UCSD-AML1 (cell line): ENCODE measurements around the gene RFTN1.
"Not testable (repeated sequence)": the region's sequence is repeated elsewhere in the genome, so short reads cannot be mapped to it uniquely, and the experiment has no call there.

ENCODE experiments used
- DNase-seq: peaks from one replicate; lab custom pipeline; 2025; ENCODE audit not compliant: unreplicated experiment; lab: John Stamatoyannopoulos, UW

RFTN1 gene

DNA sequence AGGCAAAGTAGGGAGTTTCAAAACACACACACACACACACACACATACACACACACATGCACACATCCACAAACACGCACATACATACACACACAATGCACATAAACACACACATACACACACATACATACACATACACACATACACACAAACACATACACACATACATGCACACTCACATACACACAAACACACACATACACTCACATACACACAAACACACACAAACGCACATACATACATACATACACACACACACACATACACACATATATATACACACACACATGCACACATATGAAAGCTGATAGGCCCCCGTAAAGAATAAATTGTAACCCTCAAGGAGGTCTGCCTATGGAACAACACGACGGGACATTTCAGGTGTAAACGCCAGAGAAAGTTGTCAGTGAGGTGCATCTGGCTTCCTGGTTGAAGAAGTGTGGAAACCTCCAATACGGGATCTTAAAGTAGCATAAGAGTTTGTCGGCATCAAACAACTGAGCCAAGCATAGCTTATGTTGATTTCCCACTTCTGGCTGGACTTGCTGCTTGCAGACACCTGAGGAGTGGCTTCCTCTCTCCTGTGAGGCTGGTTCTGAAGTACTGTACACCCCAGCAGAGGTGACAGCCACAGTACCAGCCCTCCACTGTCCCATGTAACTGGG is 5.8 kb downstream of the RFTN1 start:
- no peak for DNase-seq

DNA sequence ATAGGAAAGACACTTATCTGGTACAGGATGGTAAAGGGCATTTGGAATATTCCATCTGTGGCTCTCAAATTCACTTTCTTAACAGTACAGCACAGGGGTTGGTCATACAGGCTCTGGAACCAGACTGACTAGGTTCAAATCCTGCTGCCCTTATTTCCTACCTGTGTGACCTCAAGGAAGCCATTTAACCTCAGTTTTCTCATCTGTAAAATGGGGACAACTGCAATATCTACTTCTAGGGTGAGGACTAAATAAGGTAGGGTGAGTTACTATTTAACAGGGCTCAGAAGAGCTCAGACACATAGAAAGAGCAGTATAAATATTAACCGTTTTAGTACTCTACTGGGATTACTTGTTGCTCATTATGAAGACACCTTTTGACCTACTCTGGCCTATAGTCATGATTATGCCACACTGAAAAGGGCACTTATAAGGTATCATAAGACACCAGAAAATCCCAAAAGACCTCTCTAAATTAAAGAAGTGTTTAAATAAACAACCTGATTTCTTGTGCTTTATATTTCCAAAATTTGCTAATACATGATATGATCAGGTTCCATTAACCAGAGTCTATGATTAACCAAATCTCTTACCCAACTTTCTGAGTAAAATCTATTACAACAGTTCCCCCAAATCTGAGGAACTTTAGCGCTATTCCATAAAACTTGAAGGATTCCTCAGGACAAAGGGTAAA is 6.5 kb downstream of the RFTN1 start:
- no peak for DNase-seq

DNA sequence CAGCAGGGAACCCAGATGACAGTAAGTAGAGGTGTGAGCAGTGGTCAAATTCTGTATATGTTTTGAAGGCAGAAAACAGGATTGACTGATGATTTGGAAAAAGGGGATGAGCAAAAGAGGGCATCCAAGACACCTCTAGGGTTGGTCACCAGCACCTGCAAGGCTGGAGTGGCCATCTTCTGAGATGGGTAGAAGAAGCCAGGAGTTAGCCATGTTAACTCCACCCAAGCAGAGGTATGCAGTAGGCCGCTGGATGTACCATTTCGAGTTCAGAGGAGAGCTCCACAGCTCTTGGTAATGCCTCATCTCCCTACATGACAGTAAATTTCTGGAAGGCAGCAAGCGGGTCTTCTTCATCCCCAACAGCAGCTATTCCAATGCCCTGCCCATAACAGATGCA is 7.0 kb downstream of the RFTN1 start:
- no peak for DNase-seq

DNA sequence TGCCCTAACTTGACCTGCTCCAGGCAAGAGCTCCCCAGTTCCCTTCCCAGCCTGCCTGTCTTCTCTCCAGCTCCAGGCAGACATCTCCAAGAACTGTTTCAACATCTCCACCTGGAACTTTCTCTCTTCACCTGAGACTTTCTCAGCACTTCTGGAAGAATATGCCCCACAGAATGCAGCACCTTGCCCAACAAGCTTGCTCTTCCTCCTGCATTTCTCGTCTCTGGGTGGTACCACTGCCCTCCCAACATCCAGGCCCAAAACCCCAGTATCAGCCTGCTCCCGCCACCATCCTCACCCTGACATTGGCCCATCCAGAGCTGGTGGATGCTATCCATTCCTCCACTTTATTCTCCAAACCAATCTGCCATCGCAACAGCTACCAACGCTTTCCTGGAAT is 8.8 kb downstream of the RFTN1 start:
- DNase-seq: no peak

DNA sequence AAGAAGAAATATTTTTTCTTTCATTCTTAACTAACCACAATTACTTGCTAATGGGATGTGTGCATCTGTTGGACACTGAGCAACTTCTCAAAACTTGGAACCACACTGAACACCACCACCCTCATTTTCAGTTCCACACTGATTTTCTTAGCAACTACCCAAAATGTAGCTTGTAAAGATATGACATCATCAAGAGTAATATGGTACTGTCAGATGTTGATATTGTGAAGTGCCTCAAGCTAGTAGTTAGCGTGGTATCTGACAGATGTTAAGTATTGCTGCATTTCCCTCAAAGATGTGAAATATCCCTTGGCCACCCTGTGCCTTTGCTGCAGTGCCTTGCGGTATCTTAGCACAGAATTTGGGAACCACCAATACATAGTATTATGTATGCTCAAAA is 9.3 kb downstream of the RFTN1 start:
- DNase-seq: no peak

DNA sequence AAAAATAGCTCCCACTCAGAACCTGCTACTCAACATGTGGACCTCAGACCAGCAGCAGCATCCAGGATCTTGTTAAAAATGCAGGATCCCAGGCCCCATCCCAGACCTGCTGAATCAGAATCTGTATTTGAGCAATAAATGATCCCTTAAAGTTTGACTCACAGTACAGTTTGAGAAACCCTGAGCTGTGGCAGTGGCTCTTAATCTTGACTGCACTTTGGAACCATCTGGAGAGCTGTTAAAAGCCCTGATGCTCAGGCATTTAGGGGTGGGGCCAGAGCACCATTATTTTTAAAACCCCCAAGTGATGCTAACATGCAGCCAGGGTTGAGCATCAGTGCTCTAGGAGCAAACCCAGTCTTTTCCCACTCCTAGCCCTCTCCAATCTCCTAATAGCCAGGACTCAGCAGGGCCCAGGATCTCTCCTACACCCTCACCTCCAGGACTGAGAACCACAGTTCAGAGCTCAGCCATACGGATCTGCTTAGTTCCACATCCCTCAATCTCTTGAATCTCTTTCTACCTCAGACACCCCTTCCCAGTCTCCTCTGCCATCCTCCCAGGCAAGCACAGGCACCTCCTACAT is 10.2 kb downstream of the RFTN1 start:
- no peak for DNase-seq

DNA sequence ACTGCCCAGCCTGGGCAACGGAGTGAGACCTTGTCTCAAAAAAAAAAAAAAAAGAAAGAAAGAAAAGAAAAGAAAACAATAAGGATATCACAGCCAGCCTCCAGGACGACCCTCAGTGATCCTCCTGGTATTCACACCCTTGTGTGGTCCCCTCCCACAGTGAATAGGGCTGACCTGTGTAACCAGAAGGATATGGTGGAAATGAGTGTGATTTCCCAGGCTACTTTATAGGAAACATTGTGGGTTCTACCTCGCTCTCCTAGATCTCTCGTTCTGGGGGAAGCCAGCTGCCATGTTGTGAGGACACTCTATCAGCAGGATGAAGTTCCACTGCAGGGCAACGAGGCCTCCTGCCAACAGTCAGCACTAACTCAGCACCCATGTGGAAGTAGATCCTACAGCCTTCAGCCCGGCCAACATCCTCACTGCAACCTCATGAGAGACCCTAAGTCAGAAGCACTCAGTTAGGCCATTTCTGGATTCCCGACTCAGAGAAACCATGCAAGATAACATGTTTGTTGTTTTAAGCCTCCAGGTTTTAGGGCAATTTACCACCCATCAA is 11.1 kb downstream of the RFTN1 start:
- DNase-seq: no peak

DNA sequence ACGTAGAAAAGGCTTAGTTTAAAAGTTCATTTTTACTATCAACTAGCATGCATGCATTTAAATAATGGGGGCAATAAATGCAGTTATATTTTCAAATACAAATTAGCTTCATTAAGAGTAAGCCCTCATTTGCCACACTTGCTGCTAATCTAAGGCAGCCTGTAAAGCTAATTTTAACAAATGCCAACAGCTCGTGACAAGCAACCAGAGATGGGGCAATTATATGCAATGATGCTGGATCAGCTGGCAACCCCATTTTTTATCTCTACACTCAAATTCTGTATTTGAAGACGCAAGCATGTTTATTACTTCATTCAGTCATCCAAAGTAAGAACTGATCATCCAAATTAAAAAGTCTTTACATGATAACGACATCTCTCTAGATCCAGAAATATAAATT is 12.1 kb downstream of the RFTN1 start:
- DNase-seq: no peak

DNA sequence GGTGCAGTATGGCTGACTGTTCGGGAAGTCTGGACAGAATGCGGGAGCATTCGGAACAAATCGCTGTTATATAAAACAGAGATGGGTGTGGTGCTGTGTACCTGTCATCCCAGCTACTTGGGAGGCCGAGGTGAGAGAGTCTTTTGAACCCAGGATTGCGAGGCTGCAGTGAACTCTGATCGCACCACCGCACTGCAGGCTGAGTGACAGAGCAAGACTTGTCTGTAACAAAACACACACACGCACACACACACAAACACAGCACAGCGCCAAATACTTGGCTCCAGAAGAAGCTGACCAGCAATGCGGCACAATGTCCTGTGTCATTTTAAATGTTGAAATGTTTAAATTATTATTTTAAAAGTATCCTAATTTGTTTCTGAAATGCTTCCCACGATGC is 12.6 kb downstream of the RFTN1 start:
- DNase-seq: no peak

DNA sequence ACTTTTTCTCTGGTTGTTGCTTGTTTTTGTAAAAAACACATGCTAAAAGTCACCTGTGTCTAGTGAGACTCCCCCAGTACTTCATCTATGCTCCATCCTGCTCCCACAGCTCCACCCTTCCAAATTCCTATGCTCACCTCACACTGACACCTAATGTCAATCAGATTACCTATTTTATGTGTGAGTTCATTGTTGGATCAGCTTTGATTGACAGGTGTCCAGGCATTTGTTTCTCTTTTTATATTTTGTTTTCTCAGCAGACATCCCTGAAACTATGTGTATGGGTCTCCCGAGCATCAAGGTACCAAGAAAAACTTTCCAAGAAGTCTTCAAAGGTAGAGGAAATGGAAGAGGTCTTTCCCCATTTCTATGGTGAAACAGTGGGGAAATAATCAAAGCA is 13.4 kb downstream of the RFTN1 start:
- no peak for DNase-seq

DNA sequence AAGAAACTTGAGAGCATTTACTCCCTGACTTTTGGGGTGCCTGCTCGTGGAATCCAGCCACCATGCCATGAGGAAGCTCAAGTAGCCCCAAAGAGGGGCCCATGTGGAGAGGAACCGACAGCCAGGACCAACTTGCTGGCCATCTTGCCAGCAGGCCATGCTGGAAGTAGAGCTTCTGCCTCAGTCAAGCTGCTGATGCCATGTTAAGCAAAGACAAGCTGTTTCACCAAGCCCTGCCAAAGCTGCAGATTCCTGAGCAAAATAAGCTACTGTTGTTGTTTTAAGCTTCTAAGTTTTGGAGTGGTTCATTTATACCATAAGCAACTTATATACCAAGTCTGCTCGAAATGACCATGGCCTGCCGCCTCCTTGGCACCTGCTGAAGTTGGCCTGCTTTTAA is 14.1 kb downstream of the RFTN1 start:
- DNase-seq: no peak

DNA sequence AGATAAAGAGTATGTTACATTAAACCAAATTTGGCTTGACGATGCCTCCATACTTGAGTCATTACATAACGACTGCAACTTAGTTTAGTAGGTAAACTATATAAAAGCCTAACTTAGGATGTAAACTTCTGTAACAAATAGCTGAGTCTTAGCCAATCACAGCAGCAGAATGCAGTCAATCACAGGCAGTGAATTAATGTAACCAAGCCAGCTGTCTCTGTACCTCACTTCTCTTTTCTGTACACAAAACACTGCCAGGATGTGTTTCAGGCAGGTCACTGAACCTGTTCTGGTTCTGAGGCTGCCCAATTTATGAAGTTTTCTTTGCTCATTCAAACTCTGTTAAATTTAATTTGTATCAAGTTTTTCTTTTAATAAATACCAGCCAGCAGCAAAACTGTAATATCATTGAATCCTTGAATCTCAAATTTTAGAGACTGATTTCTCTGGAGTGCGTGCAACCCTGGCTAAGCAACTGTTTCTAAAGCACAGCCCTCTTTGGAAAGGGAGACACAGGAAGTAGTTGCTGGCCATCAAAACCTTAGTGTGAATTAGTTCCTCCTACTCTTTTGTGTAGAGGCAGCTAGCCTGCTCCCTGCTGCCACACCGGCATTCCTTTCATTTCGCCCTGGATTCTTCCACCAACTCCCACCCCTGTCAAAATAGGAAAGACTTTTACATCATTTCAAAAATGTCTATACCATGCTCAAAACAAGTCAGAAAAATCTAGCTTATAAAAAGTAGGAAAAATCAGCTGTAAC is 15.2 kb downstream of the RFTN1 start:
- DNase-seq: no peak

DNA sequence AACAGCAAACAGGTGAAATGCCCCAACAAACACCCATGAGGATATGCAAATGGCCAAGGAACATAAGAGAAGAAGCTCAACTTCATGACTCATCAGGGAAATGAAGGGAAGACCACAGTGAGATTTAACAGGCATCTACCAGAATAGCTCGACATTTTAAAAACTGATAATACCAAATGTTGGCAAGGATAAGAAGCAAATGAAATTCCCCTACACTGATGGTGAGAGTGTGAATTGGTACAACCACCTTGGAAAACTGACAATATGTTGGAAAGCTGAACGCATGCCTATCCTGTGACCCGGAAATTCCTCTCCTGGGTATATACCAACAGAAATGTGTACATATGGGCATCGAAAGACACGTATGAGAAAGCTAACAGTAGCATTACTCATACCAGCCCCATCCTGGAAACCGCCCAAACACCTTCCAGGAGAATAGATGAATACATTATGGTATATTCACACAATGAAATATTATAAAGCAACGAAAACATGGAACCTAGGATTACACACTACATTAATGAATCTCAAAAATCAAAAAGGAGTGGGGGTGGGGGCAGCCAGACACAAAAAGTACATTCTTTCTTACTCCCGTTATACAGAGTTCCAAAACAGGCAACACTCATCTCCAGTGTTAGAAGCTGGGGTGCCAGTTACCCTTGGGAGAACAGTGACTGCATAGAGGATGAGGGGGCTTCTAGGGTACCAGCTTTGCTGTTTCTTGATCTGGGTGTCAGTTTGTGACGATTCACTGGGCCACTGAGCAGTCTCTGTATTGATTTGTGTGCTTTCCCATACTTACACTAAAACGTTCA is 16.9 kb downstream of the RFTN1 start:
- DNase-seq: no peak

DNA sequence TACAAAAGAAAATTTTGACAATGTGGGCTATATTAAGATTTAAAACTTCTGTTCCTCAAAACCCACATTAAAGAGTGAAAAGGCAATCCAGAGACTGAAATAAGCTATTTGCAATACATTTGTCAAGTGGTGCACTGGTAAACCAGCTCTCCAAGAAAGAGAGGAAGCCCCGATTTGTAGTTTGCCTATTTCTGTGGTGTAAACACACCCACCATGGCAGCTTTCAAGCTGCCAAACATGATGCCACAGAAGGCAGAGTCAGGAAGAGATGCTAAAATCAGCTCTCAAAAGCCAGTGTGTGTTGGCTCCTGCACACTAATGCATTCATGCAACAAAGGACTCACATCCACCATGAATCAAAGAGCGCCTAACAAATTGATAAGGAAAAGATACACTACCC is 17.5 kb downstream of the RFTN1 start:
- DNase-seq: no peak

DNA sequence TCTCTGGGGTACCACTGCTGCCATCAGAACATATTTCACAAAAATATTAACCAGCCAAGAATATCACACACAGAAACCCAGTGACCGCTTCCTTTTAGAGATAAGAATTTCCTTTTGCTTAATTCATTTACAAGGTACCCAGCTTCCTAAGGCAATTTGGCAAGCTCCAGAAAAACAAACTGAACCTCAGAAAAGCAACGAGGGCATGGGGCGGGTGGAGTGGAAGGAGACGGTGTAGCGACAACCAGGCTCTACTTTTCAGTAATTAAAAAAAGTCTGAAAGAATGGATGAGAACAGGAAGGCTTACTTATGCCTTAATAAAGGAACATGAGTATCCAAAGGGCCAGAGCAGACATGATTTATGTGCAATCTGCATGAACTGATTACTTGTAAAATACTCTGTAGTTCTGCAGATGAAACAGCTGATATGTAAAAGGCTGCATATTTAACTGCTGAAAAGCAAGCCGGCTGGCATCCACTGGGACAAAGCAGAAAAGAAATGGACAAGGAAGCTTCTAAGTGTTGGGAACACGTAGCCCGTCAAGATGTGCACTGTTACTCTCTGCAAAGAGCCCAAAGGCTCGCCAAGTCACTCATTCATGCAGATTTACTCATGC is 18.6 kb downstream of the RFTN1 start:
- DNase-seq: no peak

DNA sequence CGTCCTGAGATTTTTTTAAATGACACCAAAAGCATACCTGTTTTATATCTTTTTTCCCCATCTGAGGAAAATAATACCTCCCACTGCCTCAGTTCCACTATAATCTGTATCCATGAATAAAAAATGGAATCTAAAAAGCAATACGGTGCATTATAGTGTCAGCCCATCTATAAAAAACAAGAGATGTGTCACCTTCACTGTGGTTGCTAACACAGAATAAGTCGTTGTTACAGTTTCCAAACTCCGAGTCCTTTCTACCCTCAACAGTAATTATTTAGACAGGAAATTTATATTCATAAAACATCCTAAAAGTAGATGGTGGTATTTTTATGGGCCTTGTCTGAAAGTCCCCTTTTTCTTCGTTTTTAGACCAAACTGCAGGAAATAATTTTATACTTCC is 19.4 kb downstream of the RFTN1 start:
- no peak for DNase-seq

DNA sequence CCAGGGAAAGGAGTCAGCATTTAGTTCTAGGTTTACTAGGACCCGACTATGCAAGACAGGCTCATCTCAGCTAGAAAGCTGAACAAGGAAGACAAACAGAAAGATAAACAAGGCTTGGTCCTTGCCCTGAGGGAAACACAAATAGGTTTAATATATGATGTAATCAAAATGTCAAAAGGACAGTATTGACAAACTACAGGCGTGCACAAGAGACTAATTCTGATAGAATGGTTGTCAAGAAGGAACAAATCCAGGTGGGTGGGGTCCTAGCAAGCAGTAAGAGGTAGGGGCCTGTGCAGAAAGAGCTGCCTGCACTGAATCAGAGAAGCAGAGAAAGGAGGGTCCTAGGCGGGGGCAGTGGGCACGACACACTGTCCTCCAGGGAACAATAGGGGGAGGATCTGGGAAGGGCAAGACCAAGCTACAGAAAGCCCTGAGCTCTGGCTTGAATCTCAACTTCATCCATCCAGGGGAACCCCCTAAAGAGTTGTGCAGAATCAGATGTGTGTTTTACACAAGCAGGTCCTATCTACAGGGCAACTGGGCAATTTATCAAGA is 23.4 kb downstream of the RFTN1 start:
- no peak for DNase-seq

DNA sequence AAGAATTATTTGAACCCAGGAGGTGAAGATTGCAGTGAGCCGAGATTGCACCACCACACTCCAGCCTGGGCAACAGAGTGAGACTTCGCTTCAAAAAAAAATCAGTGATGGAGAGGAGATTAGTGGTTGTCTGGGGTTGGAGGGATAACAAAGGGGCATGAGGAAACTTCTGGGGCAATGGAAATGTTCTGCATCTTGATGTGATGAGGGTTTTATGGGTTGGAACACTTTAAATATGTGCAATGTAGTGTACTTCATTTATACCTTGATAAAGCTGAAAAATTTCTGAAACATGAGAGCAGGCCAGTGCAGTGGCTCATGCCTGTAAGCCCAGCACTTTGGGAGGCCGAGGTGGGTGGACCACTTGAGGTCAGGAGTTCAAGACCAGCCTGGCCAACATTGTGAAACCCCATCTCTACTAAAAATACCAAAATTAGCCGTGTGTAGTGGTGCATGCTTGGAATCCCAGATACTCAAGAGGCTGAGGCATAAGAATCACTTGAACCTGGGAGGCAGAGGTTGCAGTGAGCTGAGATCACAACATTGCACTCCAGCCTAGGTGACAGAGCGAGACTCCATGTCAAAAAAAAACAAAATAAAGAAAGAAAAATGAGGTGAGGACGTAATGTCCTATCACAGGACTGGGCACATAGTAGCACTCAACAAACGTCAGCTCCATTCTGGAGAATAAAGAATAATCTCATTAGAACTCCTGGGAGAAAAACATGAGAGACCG is 24.0 kb downstream of the RFTN1 start:
- not testable (repeated sequence) for DNase-seq

DNA sequence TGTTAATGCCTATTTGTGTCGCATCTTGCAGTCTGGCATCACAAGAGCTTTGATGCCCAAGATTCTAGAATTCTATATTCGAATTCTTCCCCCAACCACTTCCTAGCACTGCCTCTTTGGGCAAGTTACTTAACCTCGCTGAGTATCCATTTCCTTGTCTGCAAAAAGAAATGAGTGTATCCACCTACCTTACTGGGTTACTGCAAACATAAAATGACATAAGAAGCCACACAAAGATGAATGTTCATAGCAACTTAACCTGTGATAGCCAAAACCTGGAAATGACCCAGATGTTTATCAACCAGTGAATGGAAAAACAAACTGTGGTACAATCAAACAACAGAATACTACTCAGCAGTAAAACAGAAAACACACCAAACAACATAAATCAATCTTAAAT is 24.9 kb downstream of the RFTN1 start:
- DNase-seq: no peak
